Endothelial cell of umbilical vein (primary cell): ENCODE results near the gene ZSCAN5A. TPM values are rescaled to one million over a fixed set of nuclear protein-coding genes. Genes with fewer than 3 reads are reported as not detected.

Experiments used
- BruUV-seq: library from RNA; stranded (reverse); fragments of 400-500 nt; replicated peaks from 2 replicates; lab custom pipeline; 2021; lab: Mats Ljungman, UMichigan
- CTCF ChIA-PET: fragments of 300-600, 350-600 bp; sonication (Branson Sonifier 250); formaldehyde crosslinking; loops from one replicate; lab custom pipeline; 2021; ENCODE audit warnings: antibody characterized with exemption, inconsistent platforms; lab: Charles Lee
- POLR2A ChIA-PET: fragments of 300-600, 350-600 bp; sonication (Branson Sonifier 250); formaldehyde crosslinking; loops from one replicate; lab custom pipeline; 2021; ENCODE audit warnings: antibody characterized with exemption, inconsistent platforms; lab: Charles Lee
- DNase-seq: peaks from one replicate; pipeline ENCODE4 v3.0.0-alpha.2; 2011; ENCODE audit warnings: low read depth, low spot score
- FAIRE-seq: peaks from 2 replicates; lab custom pipeline; 2011; peaks lifted over from hg19 to GRCh38; lab: Jason Lieb, UNC
- H2AFZ ChIP-seq: 2 replicates; pipeline ENCODE4 v1.6.0; 2012; ENCODE audit warnings: low read depth, low read length, control low read depth, inconsistent platforms
- H3K27ac ChIP-seq: 2 replicates; pipeline ENCODE4 v1.5.1; 2011; ENCODE audit warnings: low read depth, mild to moderate bottlenecking, control low read depth, low read length, moderate library complexity; ENCODE audit not compliant: insufficient read depth
- H3K27me3 ChIP-seq, 2 experiments: 2 replicates each; pipeline versions ENCODE4 v1.6.0 to v1.6.1; 2011; ENCODE audit warnings: low read length in 2 of 2, mixed read lengths in 1 of 2; ENCODE audit not compliant: control insufficient read depth in 2 of 2, insufficient read depth in 2 of 2
- H3K36me3 ChIP-seq, 2 experiments: 2 replicates in 1 of 2; 3 replicates in 1 of 2; pipeline ENCODE4 v1.5.1; 2011; ENCODE audit warnings: low read length in 2 of 2, mild to moderate bottlenecking in 1 of 2, moderate library complexity in 1 of 2; ENCODE audit not compliant: control insufficient read depth in 2 of 2, insufficient read depth in 2 of 2; ENCODE audit errors: extremely low read depth in 1 of 2
- H3K4me1 ChIP-seq: 3 replicates; pipeline ENCODE4 v1.5.1; 2011; ENCODE audit warnings: mild to moderate bottlenecking, low read length; ENCODE audit not compliant: control insufficient read depth, insufficient read depth; ENCODE audit errors: extremely low read depth
- H3K4me2 ChIP-seq: 2 replicates; pipeline ENCODE4 v1.6.1; 2011; ENCODE audit warnings: low read length, control low read depth, mixed read lengths; ENCODE audit not compliant: insufficient read depth
- H3K4me3 ChIP-seq, 3 experiments: fragments of 200-600 bp in 1 of 3; sonication (generic), shearing (Covaris generic) in 1 of 3; replicated peaks in 1 of 3; 2 replicates each; pipeline ENCODE4 v1.5.1; 2011 to 2016; ENCODE audit warnings: control low read depth in 3 of 3, low read length in 3 of 3, mild to moderate bottlenecking in 2 of 3, inconsistent platforms in 1 of 3, low read depth in 1 of 3, moderate library complexity in 1 of 3; ENCODE audit not compliant: insufficient read depth in 1 of 3
- H3K79me2 ChIP-seq: 2 replicates; pipeline ENCODE4 v1.6.0; 2012; ENCODE audit warnings: low read length, inconsistent platforms; ENCODE audit not compliant: control insufficient read depth, insufficient read depth
- H3K9ac ChIP-seq: replicated peaks from 2 replicates; pipeline ENCODE3; 2011; ENCODE audit warnings: low read length, control low read depth; ENCODE audit not compliant: insufficient read depth; ENCODE audit errors: extremely low read depth
- H3K9me1 ChIP-seq: replicated peaks from 3 replicates; pipeline ENCODE4 v1.6.0; 2011; ENCODE audit warnings: mild to moderate bottlenecking, low read length; ENCODE audit not compliant: control insufficient read depth, insufficient read depth; ENCODE audit errors: extremely low read depth
- H3K9me3 ChIP-seq: replicated peaks from 2 replicates; pipeline ENCODE4 v1.5.1; 2012; ENCODE audit warnings: low read length, inconsistent platforms; ENCODE audit not compliant: control insufficient read depth, insufficient read depth
- H4K20me1 ChIP-seq: replicated peaks from 2 replicates; pipeline ENCODE3; 2011; ENCODE audit warnings: mild to moderate bottlenecking, low read length; ENCODE audit not compliant: control insufficient read depth, insufficient read depth; ENCODE audit errors: extremely low read depth
- CTCF ChIP-seq, 2 donors: IDR thresholded peaks; 1 replicate in 1 of 2; 2 replicates in 1 of 2; pipeline ENCODE4 v1.5.1; 2011; ENCODE audit warnings: low read length in 2 of 2, mild to moderate bottlenecking in 2 of 2, moderate library complexity in 2 of 2, control low read depth in 1 of 2, inconsistent platforms in 1 of 2, low read depth in 1 of 2; ENCODE audit not compliant: insufficient read depth in 1 of 2; ENCODE audit errors: extremely low read depth in 1 of 2
- EZH2 ChIP-seq: IDR thresholded peaks from 2 replicates; pipeline ENCODE4 v1.6.1; 2012; ENCODE audit warnings: borderline replicate concordance, low read depth, mild to moderate bottlenecking, moderate library complexity, low read length, inconsistent platforms; ENCODE audit not compliant: severe bottlenecking
- FOS ChIP-seq: IDR thresholded peaks from 2 replicates; pipeline ENCODE4 v1.6.1; 2011; ENCODE audit warnings: mild to moderate bottlenecking, low read length, moderate library complexity, borderline replicate concordance; ENCODE audit not compliant: insufficient read depth
- GATA2 ChIP-seq: IDR thresholded peaks from 2 replicates; pipeline ENCODE4 v1.7.0; 2011; ENCODE audit warnings: low read depth, mild to moderate bottlenecking, moderate library complexity, mixed read lengths, low read length; ENCODE audit not compliant: insufficient read length, insufficient read depth
- JUN ChIP-seq: IDR thresholded peaks from 2 replicates; pipeline ENCODE4 v1.6.1; 2011; ENCODE audit warnings: borderline replicate concordance, low read depth; ENCODE audit not compliant: insufficient read length, insufficient read depth
- MAX ChIP-seq: IDR thresholded peaks from 2 replicates; pipeline ENCODE4 v1.6.1; 2011; ENCODE audit not compliant: insufficient read depth, insufficient read length
- MYC ChIP-seq: IDR thresholded peaks from one replicate; pipeline ENCODE4 v1.6.1; 2011; ENCODE audit warnings: mild to moderate bottlenecking, low read depth, low read length
- POLR2A ChIP-seq: IDR thresholded peaks from 2 replicates; pipeline ENCODE4 v1.6.1; 2012; ENCODE audit warnings: low read depth, mild to moderate bottlenecking, control low read depth, low read length
- POLR2AphosphoS5 ChIP-seq: IDR thresholded peaks from 2 replicates; pipeline ENCODE4 v1.6.1; 2012; ENCODE audit warnings: low read depth, mild to moderate bottlenecking, control low read depth, low read length, moderate library complexity; ENCODE audit not compliant: insufficient read depth
- dilution Hi-C: fragments of 300-500 bp; cut with MboI; formaldehyde crosslinking; loops from one replicate; pipeline ENCODE4 v1.15.0; 2019; ENCODE audit warnings: low sequenced_read_pairs; ENCODE audit not compliant: extremely low pct_ligation_motif_present
- intact Hi-C: fragments of 100-400 bp; cut with micrococcal nuclease; formaldehyde crosslinking; loops from one replicate; pipeline ENCODE4 v1.10.0; 2022
- polyA plus RNA-seq, 4 experiments: library from polyadenylated mRNA; depleted of rRNA in 3 of 4; stranded (reverse) in 3 of 4; unstranded in 1 of 4; fragments of >200 nt; gene quantifications; 2 replicates each; pipeline versions ENCODE4 v1.2.1 to v1.2.3, GENCODE V29; 2011 to 2012; ENCODE audit warnings: missing spikeins in 1 of 4
- total RNA-seq: library from RNA; stranded (reverse); gene quantifications from 2 replicates; pipeline ENCODE4 v1.2.3, GENCODE V29; 2021

Gene ZSCAN5A
- total and polyA plus RNA-seq, 2 donors (not counting 3 experiments of a cell fraction or from before 2014, with no cell fraction given) = 5.1 to 12.2 TPM

DNA sequence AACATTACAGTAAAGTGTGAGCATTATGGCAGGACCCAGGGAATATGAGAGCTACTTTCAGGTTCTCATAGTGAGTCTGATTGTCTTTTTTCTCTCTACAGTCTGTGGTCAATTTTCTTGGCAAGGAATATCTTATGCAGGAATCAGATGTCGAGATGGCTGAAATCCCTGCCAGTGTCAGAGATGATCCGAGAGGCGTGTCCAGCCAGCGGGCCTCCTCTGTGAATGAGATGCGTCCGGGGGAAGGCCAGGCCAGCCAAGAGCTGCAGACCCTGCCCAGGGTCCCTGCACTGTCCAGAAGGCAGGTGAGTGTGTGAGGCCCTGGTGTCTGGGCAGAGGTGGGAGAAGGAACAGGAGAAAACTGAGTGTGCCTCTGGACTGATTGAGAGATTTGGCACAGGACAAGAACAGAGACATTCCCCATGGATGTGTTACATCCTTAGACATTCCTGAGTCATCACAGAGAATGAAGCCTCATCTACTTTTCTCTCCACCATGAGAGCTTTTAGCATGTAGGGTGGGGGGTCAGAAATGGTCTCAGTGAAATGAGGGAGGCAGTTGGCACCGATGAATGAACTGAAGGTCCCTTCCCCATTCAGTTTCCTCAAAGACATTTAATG, 69.4 kb downstream of the ZSCAN5A start:
- dilution Hi-C loops = no loop called here
- Histone ChIP-seq H3K79me2 (no peaks in the 10 kb centered on the region), H3K27me3 (no peaks in the 10 kb centered on the region), H3K9ac (no peak overlapping the region), H2AFZ (no peak overlapping the region), H3K4me2 (no peak overlapping the region), H4K20me1 (no peaks in the 10 kb centered on the region), H3K9me3 (no peaks in the 10 kb centered on the region), H3K27ac (no peak overlapping the region), H3K4me3 (no peak overlapping the region), H3K36me3 (no peaks in the 10 kb centered on the region), H3K9me1 (no peaks in the 10 kb centered on the region), H3K4me1 (no peaks in the 10 kb centered on the region)
- FAIRE-seq (no peak), DNase-seq (no peak)
- ChIA-PET CTCF (interaction anchor here (1.0 to 1.7 kb wide), 4 partner anchors 8 to 179 kb away, joined by 3 to 7 read pairs (median 4); no protein-coding TSS in a partner anchor), POLR2A (no interaction called here)
- BruUV-seq = no TSS peak
- intact Hi-C loops = no loop called here
- TF ChIP-seq MYC (no peak), CTCF (IDR thresholded peaks at IDR 0.05; ENCODE audit: extremely low read depth in 1 of 2, insufficient read depth in 1 of 2, low read depth in 1 of 2, low read length in 2 of 2) (no peak), POLR2A (no peak), MAX (no peak), EZH2 (no peak)

- ChIA-PET POLR2A (no interaction called here), CTCF (interaction anchor here (0.6 kb wide), 1 partner anchor 29 kb away, joined by 3 read pairs; no protein-coding TSS in a partner anchor)
- Histone ChIP-seq H2AFZ (no peak overlapping the region), H3K27ac (no peak overlapping the region), H3K79me2 (no peaks in the 10 kb centered on the region), H4K20me1 (no peaks in the 10 kb centered on the region), H3K9me3 (no peaks in the 10 kb centered on the region), H3K4me1 (no peaks in the 10 kb centered on the region), H3K27me3 (no peaks in the 10 kb centered on the region), H3K9ac (no peak overlapping the region), H3K9me1 (no peaks in the 10 kb centered on the region), H3K4me3 (no peak overlapping the region), H3K4me2 (no peak overlapping the region), H3K36me3 (no peaks in the 10 kb centered on the region)
- no peak for DNase-seq
- dilution Hi-C loops (no loop called here), intact Hi-C loops (no loop called here)
- TF ChIP-seq FOS (no peak), JUN (no peak), CTCF (IDR thresholded peaks at IDR 0.05; ENCODE audit: extremely low read depth in 1 of 2, insufficient read depth in 1 of 2, low read depth in 1 of 2, low read length in 2 of 2) (no peak), EZH2 (no peak), MYC (no peak), GATA2 (no peak), POLR2A (no peak), POLR2AphosphoS5 (no peak), MAX (no peak)
- no TSS peak for BruUV-seq
- no peak for FAIRE-seq
Measured at GRCh38 chr19:56223481-56223880, 91.2 kb downstream of the ZSCAN5A start.
